Measurements from ENCODE around the gene CELF6.

Gene CELF6

DNA sequence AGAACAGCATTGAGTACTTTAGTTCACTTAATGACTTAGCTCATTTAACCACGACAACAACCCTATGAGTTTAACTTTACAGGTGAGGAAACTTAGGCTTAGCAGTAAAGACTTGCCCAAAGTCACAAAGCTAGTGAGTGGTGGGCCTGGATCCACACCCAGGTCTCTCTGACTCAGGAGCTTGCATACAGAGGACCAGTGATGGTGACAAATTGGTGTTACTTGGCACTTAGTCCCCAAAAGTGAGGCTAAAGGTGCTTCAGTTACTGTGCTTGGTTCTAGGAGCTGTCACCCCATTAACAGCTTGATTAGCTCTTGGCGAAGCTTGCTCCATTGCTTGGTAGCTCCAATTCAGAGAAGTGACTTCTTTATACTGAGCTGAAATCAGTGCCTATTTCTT is 6.1 kb downstream of the CELF6 start:
- Histone ChIP-seq H3K36me3 (ENCODE audit: control insufficient read depth, insufficient read depth, low read length) (no peaks in the 10 kb centered on the region), H3K9ac (ENCODE audit: low read depth, low read length) (no peak overlapping the region), H3K4me3 (ENCODE audit: low read depth, low read length) (no peak overlapping the region), H3K4me1 (ENCODE audit: control insufficient read depth, insufficient read depth, low read length) (no peaks in the 10 kb centered on the region), H3K27me3 (ENCODE audit: control insufficient read depth, insufficient read depth, low read length) (peaks cover 49% of the 10 kb centered on the region), H3K9me3 (ENCODE audit: control insufficient read depth, insufficient read depth, low read length) (no peaks in the 10 kb centered on the region)

DNA sequence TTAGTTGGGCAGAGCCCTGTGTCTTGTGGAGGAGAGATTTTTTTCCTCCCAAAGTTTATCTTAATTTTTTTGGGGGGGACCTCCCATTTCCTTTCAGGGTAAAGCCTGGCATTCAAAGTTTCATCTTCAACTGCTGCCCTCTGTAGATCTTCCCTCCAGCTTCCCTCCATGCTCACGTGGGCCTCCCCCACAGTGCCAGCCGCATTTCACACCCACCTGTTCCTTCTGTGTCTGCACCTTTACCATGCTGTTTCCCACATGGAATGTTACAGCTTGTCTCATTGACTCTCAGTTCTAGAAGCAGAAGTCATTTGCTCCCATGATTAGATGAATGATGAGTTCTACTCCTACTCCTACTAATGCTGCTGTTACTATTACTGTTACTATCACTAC is 6.5 kb downstream of the CELF6 start:
- Histone ChIP-seq H3K27me3 (ENCODE audit: control insufficient read depth, insufficient read depth, low read length) (peaks cover 44% of the 10 kb centered on the region), H3K9ac (ENCODE audit: low read depth, low read length) (no peak overlapping the region), H3K4me3 (ENCODE audit: low read depth, low read length) (no peak overlapping the region), H3K36me3 (ENCODE audit: control insufficient read depth, insufficient read depth, low read length) (no peaks in the 10 kb centered on the region), H3K4me1 (ENCODE audit: control insufficient read depth, insufficient read depth, low read length) (no peaks in the 10 kb centered on the region), H3K9me3 (ENCODE audit: control insufficient read depth, insufficient read depth, low read length) (no peaks in the 10 kb centered on the region)

DNA sequence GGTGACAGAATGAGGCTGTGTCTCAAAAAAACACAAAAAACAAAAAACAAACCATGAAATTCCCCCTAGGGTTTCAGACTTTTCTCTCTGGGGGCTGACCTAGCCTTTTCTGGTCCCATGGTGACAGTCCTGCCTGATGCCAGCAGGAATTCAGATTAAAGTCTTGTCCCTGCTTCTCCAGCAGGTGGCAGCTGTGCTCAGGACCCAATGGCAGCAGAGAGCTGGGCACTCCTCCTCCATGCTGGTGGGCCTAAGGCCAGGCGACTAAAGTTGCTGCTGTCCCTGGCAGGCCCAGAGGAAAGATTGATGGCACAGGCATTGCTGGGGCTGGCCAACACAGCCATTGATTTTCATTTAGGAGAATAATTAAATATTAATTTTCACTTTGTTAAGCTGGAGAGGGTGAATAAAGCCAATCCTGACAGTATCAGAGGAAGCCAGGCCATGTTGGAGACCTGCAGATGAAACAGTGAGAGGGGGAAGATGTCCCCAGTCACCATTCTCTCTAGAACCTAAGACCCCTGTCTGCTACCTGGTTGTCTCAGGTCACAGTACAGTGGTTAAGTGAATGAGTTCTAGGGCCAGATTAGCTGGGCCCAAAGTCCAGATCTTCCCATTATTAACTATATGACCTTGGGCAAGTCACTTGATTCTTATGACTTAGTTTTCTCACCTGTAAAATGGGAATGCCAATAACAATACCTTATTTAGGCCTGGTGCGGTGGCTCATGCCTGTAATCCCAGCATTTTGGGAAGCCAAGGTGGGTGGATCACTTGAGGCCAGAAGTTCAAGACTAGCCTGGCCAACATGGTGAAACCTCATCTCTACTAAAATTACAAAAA is 7.1 kb downstream of the CELF6 start:
- Histone ChIP-seq H3K27me3 (ENCODE audit: control insufficient read depth, insufficient read depth, low read length) (peaks cover 38% of the 10 kb centered on the region), H3K4me3 (ENCODE audit: low read depth, low read length) (no peak overlapping the region), H3K9ac (ENCODE audit: low read depth, low read length) (no peak overlapping the region), H3K4me1 (ENCODE audit: control insufficient read depth, insufficient read depth, low read length) (no peaks in the 10 kb centered on the region), H3K9me3 (ENCODE audit: control insufficient read depth, insufficient read depth, low read length) (no peaks in the 10 kb centered on the region), H3K36me3 (ENCODE audit: control insufficient read depth, insufficient read depth, low read length) (no peaks in the 10 kb centered on the region)

DNA sequence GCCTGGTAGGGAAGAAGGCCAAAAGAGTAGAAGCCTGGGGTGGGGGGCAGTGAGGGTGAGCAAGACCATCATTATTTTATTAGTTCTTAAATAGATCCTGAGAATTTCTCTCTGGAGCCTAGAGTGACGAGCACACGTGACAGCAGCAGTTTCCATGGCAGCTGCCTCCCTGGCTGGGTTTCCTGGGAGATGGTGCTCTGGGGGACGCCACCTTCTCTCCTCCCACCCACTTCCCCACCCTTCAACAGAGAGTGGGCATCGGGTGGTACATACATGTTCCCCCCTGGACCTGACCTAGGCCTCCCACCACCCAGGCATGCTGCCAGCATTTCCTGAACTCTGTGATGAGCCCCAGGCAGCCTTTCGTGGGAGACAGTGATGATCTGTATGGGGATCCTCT is 12.9 kb downstream of the CELF6 start:
- no peaks in the 10 kb centered on the region for H3K36me3 ChIP-seq (ENCODE audit: control insufficient read depth, insufficient read depth, low read length)
- H3K4me3 ChIP-seq (ENCODE audit: low read depth, low read length): no peak overlapping the region
- peaks cover 15% of the 10 kb centered on the region for H3K27me3 ChIP-seq (ENCODE audit: control insufficient read depth, insufficient read depth, low read length)
- H3K9ac ChIP-seq (ENCODE audit: low read depth, low read length): no peak overlapping the region
- H3K4me1 ChIP-seq (ENCODE audit: control insufficient read depth, insufficient read depth, low read length): no peaks in the 10 kb centered on the region
- H3K9me3 ChIP-seq (ENCODE audit: control insufficient read depth, insufficient read depth, low read length): no peaks in the 10 kb centered on the region

- H3K4me1 ChIP-seq (ENCODE audit: control insufficient read depth, insufficient read depth, low read length): no peaks in the 10 kb centered on the region
- no peak overlapping the region for H3K9ac ChIP-seq (ENCODE audit: low read depth, low read length)
- H3K27me3 ChIP-seq (ENCODE audit: control insufficient read depth, insufficient read depth, low read length): peaks cover 15% of the 10 kb centered on the region
- H3K36me3 ChIP-seq (ENCODE audit: control insufficient read depth, insufficient read depth, low read length): no peaks in the 10 kb centered on the region
- no peak overlapping the region for H3K4me3 ChIP-seq (ENCODE audit: low read depth, low read length)
- no peaks in the 10 kb centered on the region for H3K9me3 ChIP-seq (ENCODE audit: control insufficient read depth, insufficient read depth, low read length)
Observed at GRCh38 chr15:72306211-72306785, 13.7 kb downstream of the CELF6 start.

- H3K9me3 ChIP-seq (ENCODE audit: control insufficient read depth, insufficient read depth, low read length): no peaks in the 10 kb centered on the region
- H3K27me3 ChIP-seq (ENCODE audit: control insufficient read depth, insufficient read depth, low read length): peaks cover 11% of the 10 kb centered on the region
- H3K4me1 ChIP-seq (ENCODE audit: control insufficient read depth, insufficient read depth, low read length): no peaks in the 10 kb centered on the region
- H3K4me3 ChIP-seq (ENCODE audit: low read depth, low read length): no peak overlapping the region
- H3K36me3 ChIP-seq (ENCODE audit: control insufficient read depth, insufficient read depth, low read length): no peaks in the 10 kb centered on the region
- no peak overlapping the region for H3K9ac ChIP-seq (ENCODE audit: low read depth, low read length)
Observed at GRCh38 chr15:72304596-72304995, 15.4 kb downstream of the CELF6 start.

DNA sequence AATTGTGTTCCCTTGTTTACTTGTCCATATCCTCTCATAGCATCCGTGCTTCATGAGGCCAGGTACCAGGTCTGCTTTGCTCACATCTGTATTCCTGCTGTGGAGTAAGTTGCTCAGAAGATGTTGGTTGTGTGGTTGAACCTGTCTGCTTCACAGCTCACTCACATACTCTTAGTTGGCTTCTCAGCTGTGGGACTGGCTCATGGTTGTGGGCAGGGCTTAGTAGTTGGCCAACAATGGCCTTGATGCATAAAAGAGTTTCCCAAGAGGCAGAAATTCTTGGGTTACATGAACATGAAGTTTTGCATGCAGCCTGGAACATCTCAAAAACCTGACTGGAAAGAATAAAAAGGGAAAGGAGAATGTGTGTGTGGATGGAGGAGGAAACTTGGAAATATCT is 17.0 kb downstream of the CELF6 start:
- Histone ChIP-seq H3K9ac (ENCODE audit: low read depth, low read length) (no peak overlapping the region), H3K27me3 (ENCODE audit: control insufficient read depth, insufficient read depth, low read length) (peaks cover 6% of the 10 kb centered on the region)

DNA sequence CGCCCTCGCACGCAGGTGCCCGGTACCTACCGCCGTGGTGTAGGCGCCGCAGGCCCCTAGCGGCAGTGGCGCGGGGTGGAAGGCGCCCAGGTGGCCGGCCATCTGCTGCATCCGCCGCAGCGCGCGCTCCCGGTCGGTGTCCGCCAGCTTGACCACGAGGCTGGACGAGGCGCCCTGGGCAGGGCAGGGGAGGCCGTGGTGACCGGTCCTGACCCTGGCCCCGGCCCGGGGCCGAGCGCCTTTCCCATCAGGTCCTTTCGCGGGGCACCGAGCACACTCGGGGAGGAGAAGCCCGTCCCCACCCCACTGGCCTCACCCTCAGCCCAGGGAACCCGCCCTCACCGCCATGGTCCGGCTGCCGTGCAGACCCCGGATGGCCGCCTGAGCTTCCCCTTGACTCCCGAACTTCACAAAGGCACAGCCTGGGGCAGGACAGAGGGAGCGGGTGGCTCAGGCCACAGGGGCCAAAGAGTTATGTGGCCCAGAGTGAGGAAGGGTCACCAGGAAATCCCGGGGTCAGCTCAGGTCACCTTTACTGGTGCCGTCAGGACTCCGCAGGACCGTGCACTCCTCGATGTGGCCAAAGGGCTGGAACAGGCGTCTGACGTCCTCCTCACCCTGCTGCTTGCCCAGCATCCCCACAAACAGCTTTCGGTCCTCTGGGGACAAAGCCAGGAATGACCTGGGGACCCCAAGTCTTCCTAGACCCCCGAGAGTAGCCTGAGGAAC is 30.2 kb downstream of the CELF6 start:
- Histone ChIP-seq H3K4me1 (ENCODE audit: control insufficient read depth, insufficient read depth, low read length) (no peaks in the 10 kb centered on the region), H3K9me3 (ENCODE audit: control insufficient read depth, insufficient read depth, low read length) (no peaks in the 10 kb centered on the region), H3K4me3 (ENCODE audit: low read depth, low read length) (no peak overlapping the region), H3K9ac (ENCODE audit: low read depth, low read length) (no peak overlapping the region), H3K27me3 (ENCODE audit: control insufficient read depth, insufficient read depth, low read length) (peaks cover 3% of the 10 kb centered on the region), H3K36me3 (ENCODE audit: control insufficient read depth, insufficient read depth, low read length) (no peaks in the 10 kb centered on the region)

More for the DNA sequence above, 17.0 kb downstream of the CELF6 start:
- H3K9me3 ChIP-seq (ENCODE audit: control insufficient read depth, insufficient read depth, low read length): no peaks in the 10 kb centered on the region
- no peaks in the 10 kb centered on the region for H3K4me1 ChIP-seq (ENCODE audit: control insufficient read depth, insufficient read depth, low read length)
- H3K36me3 ChIP-seq (ENCODE audit: control insufficient read depth, insufficient read depth, low read length): no peaks in the 10 kb centered on the region
- H3K4me3 ChIP-seq (ENCODE audit: low read depth, low read length): no peak overlapping the region

DNA sequence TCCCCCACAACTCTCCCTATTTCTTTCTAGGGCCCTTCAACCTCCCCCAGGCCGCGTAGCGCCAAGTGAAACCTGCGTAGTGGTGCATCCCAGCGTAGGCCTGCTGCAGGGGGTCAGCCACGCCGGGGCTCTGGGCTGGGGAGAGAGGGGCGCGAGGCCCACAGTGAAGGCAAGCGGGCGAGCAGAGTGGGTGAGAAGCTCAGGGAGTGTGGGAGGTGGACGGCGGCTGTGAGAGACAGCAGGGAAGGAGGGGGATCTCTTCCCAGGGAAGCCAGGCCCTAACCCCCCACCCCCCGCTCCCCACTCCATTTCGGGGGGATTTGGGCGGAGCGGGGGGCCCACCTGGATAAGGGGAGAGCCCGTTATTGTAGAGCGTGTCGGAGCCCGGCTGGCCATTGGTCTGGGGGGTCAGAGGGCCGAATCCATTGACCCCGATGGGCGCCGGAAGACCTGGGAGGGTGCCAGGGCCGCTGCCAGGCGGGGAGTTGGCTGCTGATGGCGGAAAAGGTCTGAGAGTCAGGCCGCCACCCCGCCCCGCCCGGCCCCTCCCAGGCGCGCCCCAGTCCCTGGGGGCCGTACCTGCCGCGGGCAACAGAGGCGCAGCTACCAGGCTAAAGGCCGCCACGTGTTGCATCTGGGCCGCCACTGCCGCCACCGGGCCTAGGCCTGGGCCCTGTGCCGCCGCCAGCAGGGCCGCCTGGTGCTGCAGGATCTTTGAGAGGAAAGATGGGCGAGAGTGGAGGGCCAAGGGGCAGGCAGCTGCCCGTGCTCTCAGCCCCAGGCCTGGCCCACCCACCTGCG is 31.0 kb downstream of the CELF6 start:
- no peaks in the 10 kb centered on the region for H3K9me3 ChIP-seq (ENCODE audit: control insufficient read depth, insufficient read depth, low read length)
- H3K27me3 ChIP-seq (ENCODE audit: control insufficient read depth, insufficient read depth, low read length): peaks cover 3% of the 10 kb centered on the region
- H3K36me3 ChIP-seq (ENCODE audit: control insufficient read depth, insufficient read depth, low read length): no peaks in the 10 kb centered on the region
- H3K4me3 ChIP-seq (ENCODE audit: low read depth, low read length): no peak overlapping the region
- H3K4me1 ChIP-seq (ENCODE audit: control insufficient read depth, insufficient read depth, low read length): no peaks in the 10 kb centered on the region
- H3K9ac ChIP-seq (ENCODE audit: low read depth, low read length): no peak overlapping the region

DNA sequence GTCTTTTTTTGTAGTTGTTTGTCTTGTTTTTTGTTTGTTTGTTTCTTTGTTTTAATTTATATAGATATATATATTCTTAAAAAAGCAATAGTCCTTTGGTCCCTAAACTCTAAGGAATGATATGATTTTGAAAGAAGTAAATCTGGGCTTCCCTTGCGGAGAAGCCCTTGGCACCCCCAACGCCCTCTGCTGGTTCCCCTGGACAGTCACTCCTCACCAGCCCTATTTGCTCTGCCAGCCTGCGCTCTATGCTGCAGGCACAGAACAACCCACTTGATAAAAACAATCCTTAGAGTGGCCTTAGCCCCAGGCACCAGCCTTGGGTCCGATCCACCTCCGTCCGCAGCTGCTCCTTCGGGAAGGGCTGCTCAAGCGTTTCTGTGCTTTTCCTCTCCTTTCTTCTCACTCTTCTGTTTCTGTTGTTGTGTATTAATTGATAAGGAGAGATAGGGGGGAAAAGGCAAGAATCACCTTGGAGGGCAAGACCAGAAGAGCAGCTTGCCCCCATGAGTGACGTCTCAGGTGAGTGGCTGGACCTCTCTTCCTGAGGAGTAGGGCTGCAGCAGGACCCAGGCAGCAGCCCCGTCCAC is 33.9 kb downstream of the CELF6 start:
- no peaks in the 10 kb centered on the region for H3K9me3 ChIP-seq (ENCODE audit: control insufficient read depth, insufficient read depth, low read length)
- no peak overlapping the region for H3K4me3 ChIP-seq (ENCODE audit: low read depth, low read length)
- H3K9ac ChIP-seq (ENCODE audit: low read depth, low read length): no peak overlapping the region
- peaks cover 4% of the 10 kb centered on the region for H3K27me3 ChIP-seq (ENCODE audit: control insufficient read depth, insufficient read depth, low read length)
- no peaks in the 10 kb centered on the region for H3K4me1 ChIP-seq (ENCODE audit: control insufficient read depth, insufficient read depth, low read length)
- H3K36me3 ChIP-seq (ENCODE audit: control insufficient read depth, insufficient read depth, low read length): no peaks in the 10 kb centered on the region

GRCh38 chr15:72285402-72285801 is 34.6 kb downstream of the CELF6 start:
- Histone ChIP-seq H3K27me3 (ENCODE audit: control insufficient read depth, insufficient read depth, low read length) (peaks cover 5% of the 10 kb centered on the region), H3K4me3 (ENCODE audit: low read depth, low read length) (no peak overlapping the region), H3K9ac (ENCODE audit: low read depth, low read length) (no peak overlapping the region), H3K36me3 (ENCODE audit: control insufficient read depth, insufficient read depth, low read length) (no peaks in the 10 kb centered on the region), H3K9me3 (ENCODE audit: control insufficient read depth, insufficient read depth, low read length) (no peaks in the 10 kb centered on the region), H3K4me1 (ENCODE audit: control insufficient read depth, insufficient read depth, low read length) (no peaks in the 10 kb centered on the region)
